Breast epithelium (tissue), 3 donors: ENCODE results near the gene CCDC112.

Experiments used
- CTCF ChIP-seq, 3 donors: fragments of 450-650 bp; IDR thresholded peaks; one replicate each; pipeline ENCODE4 v1.5.1; 2016 to 2017; ENCODE audit warnings: antibody characterized with exemption in 3 of 3, mild to moderate bottlenecking in 3 of 3, moderate library complexity in 3 of 3
- POLR2A ChIP-seq: fragments of 450-650 bp; IDR thresholded peaks from one replicate; pipeline ENCODE4 v1.6.1; 2016; ENCODE audit warnings: antibody characterized with exemption, mild to moderate bottlenecking, moderate library complexity

GRCh38 chr5:115260248-115260647 lies 36.2 kb downstream of the CCDC112 start:
- TF ChIP-seq CTCF (IDR thresholded peaks at IDR 0.05): no peak
- TF ChIP-seq POLR2A: no peak
